WTC11 (cell line): ENCODE data around the gene RAB1A. TPM values are rescaled to one million over a fixed set of nuclear protein-coding genes. Genes with fewer than 3 reads are reported as not detected.

ENCODE experiments used
- ATAC-seq: fragments of 200-7000 bp; cut with Tn5 transposase; 2 replicates; pipeline ENCODE4 v1.10.0; 2021; ENCODE audit warnings: mild to moderate bottlenecking, moderate library complexity
- CTCF ChIA-PET: fragments of 300-600 bp; sonication (Branson Sonifier 250); formaldehyde crosslinking; loops from one replicate; lab custom pipeline; 2021; ENCODE audit warnings: antibody characterized with exemption; lab: Charles Lee
- POLR2A ChIA-PET: fragments of 350-600 bp; sonication (Branson Sonifier 250); formaldehyde crosslinking; loops from one replicate; lab custom pipeline; 2021; ENCODE audit warnings: antibody characterized with exemption; lab: Charles Lee
- DNase-seq: peaks from one replicate; pipeline ENCODE4 v3.0.0; 2021; ENCODE audit warnings: low spot score
- H3K27ac Mint-ChIP-seq: 2 replicates; pipeline ENCODE4 v1.8.0; 2021; ENCODE audit warnings: mixed read lengths
- H3K27me3 Mint-ChIP-seq: 2 replicates; pipeline ENCODE4 v1.8.0; 2021; ENCODE audit warnings: low read depth, mild to moderate bottlenecking, moderate library complexity, mixed read lengths
- H3K36me3 Mint-ChIP-seq: 2 replicates; pipeline ENCODE4 v1.8.0; 2021; ENCODE audit warnings: mixed read lengths
- H3K4me1 Mint-ChIP-seq: 2 replicates; pipeline ENCODE4 v1.8.0; 2022; ENCODE audit warnings: mixed read lengths
- H3K4me3 Mint-ChIP-seq: 2 replicates; pipeline ENCODE4 v1.8.0; 2021; ENCODE audit warnings: mild to moderate bottlenecking, moderate library complexity, mixed read lengths
- H3K9me3 Mint-ChIP-seq: 2 replicates; pipeline ENCODE4 v1.8.0; 2021; ENCODE audit warnings: mixed read lengths
- AFF4 ChIP-seq: sonication (generic); formaldehyde crosslinking; IDR thresholded peaks from 2 replicates; pipeline ENCODE4 v1.8.1; 2023; ENCODE audit warnings: mild to moderate bottlenecking, missing genetic modification reagents, borderline replicate concordance
- AR ChIP-seq: fragments of 250-450 bp; sonication (Bioruptor Pico); IDR thresholded peaks from 2 replicates; pipeline ENCODE4 v1.9.0; 2021; ENCODE audit warnings: mild to moderate bottlenecking
- ATF6 ChIP-seq: sonication (generic); formaldehyde crosslinking; IDR thresholded peaks from 2 replicates; pipeline ENCODE4 v1.8.1; 2023; ENCODE audit warnings: mild to moderate bottlenecking, missing genetic modification reagents
- CREB1 ChIP-seq: sonication (generic); formaldehyde crosslinking; IDR thresholded peaks from 2 replicates; pipeline ENCODE4 v1.8.0; 2023; ENCODE audit warnings: mild to moderate bottlenecking, missing genetic modification reagents
- E2F4 ChIP-seq: sonication (generic); formaldehyde crosslinking; IDR thresholded peaks from 2 replicates; pipeline ENCODE4 v1.8.1; 2022; ENCODE audit warnings: low read depth, mild to moderate bottlenecking, moderate library complexity, missing genetic modification reagents, borderline replicate concordance
- ETV6 ChIP-seq: sonication (generic); formaldehyde crosslinking; IDR thresholded peaks from 2 replicates; pipeline ENCODE4 v1.8.1; 2022; ENCODE audit warnings: mild to moderate bottlenecking, missing genetic modification reagents
- FOXP4 ChIP-seq: sonication (generic); formaldehyde crosslinking; IDR thresholded peaks from 2 replicates; pipeline ENCODE4 v1.8.0; 2022; ENCODE audit warnings: mild to moderate bottlenecking, missing genetic modification reagents
- GTF2I ChIP-seq: fragments of 250-450 bp; sonication (Bioruptor Pico); conservative IDR thresholded peaks from 2 replicates; pipeline ENCODE4 v1.4.0; 2021; ENCODE audit warnings: mild to moderate bottlenecking
- JAZF1 ChIP-seq: fragments of 250-450 bp; sonication (Bioruptor Pico); IDR thresholded peaks from 2 replicates; pipeline ENCODE4 v1.9.0; 2021; ENCODE audit warnings: moderate library complexity, mild to moderate bottlenecking, inconsistent platforms
- JUN ChIP-seq: sonication (generic); formaldehyde crosslinking; IDR thresholded peaks from 2 replicates; pipeline ENCODE4 v1.8.0; 2023; ENCODE audit warnings: mild to moderate bottlenecking, missing genetic modification reagents
- MLX ChIP-seq: sonication (generic); formaldehyde crosslinking; IDR thresholded peaks from 2 replicates; pipeline ENCODE4 v1.8.1; 2023; ENCODE audit warnings: mild to moderate bottlenecking, missing genetic modification reagents, moderate library complexity
- PREB ChIP-seq: sonication (generic); formaldehyde crosslinking; IDR thresholded peaks from 2 replicates; pipeline ENCODE4 v1.8.1; 2022; ENCODE audit warnings: mild to moderate bottlenecking, missing genetic modification reagents, moderate library complexity, borderline replicate concordance
- SMAD4 ChIP-seq: sonication (generic); formaldehyde crosslinking; IDR thresholded peaks from 2 replicates; pipeline ENCODE4 v1.8.0; 2022; ENCODE audit warnings: mild to moderate bottlenecking, missing genetic modification reagents
- TP53 ChIP-seq: sonication (generic); formaldehyde crosslinking; IDR thresholded peaks from 2 replicates; pipeline ENCODE4 v1.8.1; 2023; ENCODE audit warnings: mild to moderate bottlenecking, missing genetic modification reagents
- ZBTB21 ChIP-seq: sonication (generic); formaldehyde crosslinking; IDR thresholded peaks from 2 replicates; pipeline ENCODE4 v1.8.1; 2023; ENCODE audit warnings: mild to moderate bottlenecking, missing genetic modification reagents, borderline replicate concordance
- ZSCAN18 ChIP-seq: fragments of 250-450 bp; sonication (Bioruptor Pico); IDR thresholded peaks from 2 replicates; pipeline ENCODE4 v2.1.2; 2022; ENCODE audit warnings: mild to moderate bottlenecking, moderate library complexity
- total RNA-seq: library from RNA; stranded (reverse); gene quantifications from 3 replicates; pipeline ENCODE4 v1.2.3, GENCODE V29; 2021

The RAB1A gene
- total RNA-seq, 1 experiment from 2014 or later: 114 TPM

- no peak for TF ChIP-seq ZSCAN18
- no peak for TF ChIP-seq ATF6 (CRISPR knock-in tag)
- TF ChIP-seq MLX (CRISPR knock-in tag): no peak
- TF ChIP-seq E2F4: no peak
- TF ChIP-seq SMAD4 (CRISPR knock-in tag): no peak
- TF ChIP-seq ZBTB21 (CRISPR knock-in tag): no peak
- TF ChIP-seq JAZF1 (CRISPR knock-in tag): no peak
- TF ChIP-seq CREB1 (CRISPR knock-in tag): no peak
- TF ChIP-seq GTF2I: no peak
- no peak for TF ChIP-seq JUN (CRISPR knock-in tag)
- TF ChIP-seq AR: no peak
- TF ChIP-seq PREB (CRISPR knock-in tag): no peak
These were observed 39.8 kb upstream of the RAB1A start (continued) for GRCh38 chr2:65169760-65170136.

GRCh38 chr2:65165558-65165957 is 35.7 kb upstream of the RAB1A start:
- ChIA-PET CTCF (no interaction called here), POLR2A (no interaction called here)
- Mint-ChIP-seq H3K4me3 (no peak overlapping the region), H3K4me1 (peaks cover 9% of the 10 kb centered on the region), H3K27me3 (no peaks in the 10 kb centered on the region), H3K36me3 (no peaks in the 10 kb centered on the region), H3K9me3 (no peaks in the 10 kb centered on the region), H3K27ac (no peak overlapping the region; the same call in 1 of the 2 replicates)
- DNase-seq (no peak), ATAC-seq (no peak)
- TF ChIP-seq TP53 (CRISPR knock-in tag) (no peak), ATF6 (CRISPR knock-in tag) (no peak), FOXP4 (no peak), ETV6 (CRISPR knock-in tag) (no peak), AFF4 (CRISPR knock-in tag) (no peak)
